Activated naive CD4-positive, alpha-beta T cell treated with anti-CD3 and anti-CD28 coated beads, Interleukin-2, amount 50 U/mL, for 72 hours (primary cell): ENCODE data around the gene DND1. TPM values are rescaled to one million over a fixed set of nuclear protein-coding genes. Genes with fewer than 3 reads are reported as not detected.
"Not testable (repeated sequence)": the region's sequence is repeated elsewhere in the genome, so short reads cannot be mapped to it uniquely, and the experiment has no call there.

ENCODE experiments used
- ATAC-seq, 2 donors: fragments of 150-1000 bp; cut with Tn5 transposase; 2 replicates each; pipeline ENCODE4 v1.10.0; 2021; ENCODE audit warnings: mild to moderate bottlenecking in 2 of 2, moderate library complexity in 2 of 2
- DNase-seq, 2 donors: peaks; one replicate each; pipeline ENCODE4 v3.0.0; 2021 to 2022; ENCODE audit warnings: low spot score in 2 of 2
- H3K27ac Mint-ChIP-seq, 2 donors: one replicate each; pipeline ENCODE4 v1.8.0; 2022; ENCODE audit warnings: mild to moderate bottlenecking in 2 of 2, mixed read lengths in 2 of 2
- H3K36me3 Mint-ChIP-seq, 2 donors: one replicate each; pipeline ENCODE4 v1.8.0; 2022; ENCODE audit warnings: mixed read lengths in 2 of 2
- H3K9me3 Mint-ChIP-seq, 2 donors: one replicate each; pipeline ENCODE4 v1.8.0; 2022; ENCODE audit warnings: mixed read lengths in 2 of 2
- total RNA-seq, 2 donors: library from RNA; stranded (reverse); gene quantifications; one replicate each; pipeline ENCODE4 v1.2.3, GENCODE V29; 2022

DND1 gene
- total RNA-seq, 2 donors from 2014 or later, result 0.82 to 3.4 TPM

- DNase-seq, H3K36me3 Mint-ChIP-seq, H3K9me3 Mint-ChIP-seq, ATAC-seq: not testable (repeated sequence)
- peak overlapping the region; percentile 88 to 99 for H3K27ac Mint-ChIP-seq
Observed at GRCh38 chr5:140638898-140639147, 34.6 kb downstream of the DND1 start.

- H3K9me3 Mint-ChIP-seq, result no peaks in the 10 kb centered on the region
Observed at GRCh38 chr5:140637371-140638100, 35.8 kb downstream of the DND1 start.

DNA sequence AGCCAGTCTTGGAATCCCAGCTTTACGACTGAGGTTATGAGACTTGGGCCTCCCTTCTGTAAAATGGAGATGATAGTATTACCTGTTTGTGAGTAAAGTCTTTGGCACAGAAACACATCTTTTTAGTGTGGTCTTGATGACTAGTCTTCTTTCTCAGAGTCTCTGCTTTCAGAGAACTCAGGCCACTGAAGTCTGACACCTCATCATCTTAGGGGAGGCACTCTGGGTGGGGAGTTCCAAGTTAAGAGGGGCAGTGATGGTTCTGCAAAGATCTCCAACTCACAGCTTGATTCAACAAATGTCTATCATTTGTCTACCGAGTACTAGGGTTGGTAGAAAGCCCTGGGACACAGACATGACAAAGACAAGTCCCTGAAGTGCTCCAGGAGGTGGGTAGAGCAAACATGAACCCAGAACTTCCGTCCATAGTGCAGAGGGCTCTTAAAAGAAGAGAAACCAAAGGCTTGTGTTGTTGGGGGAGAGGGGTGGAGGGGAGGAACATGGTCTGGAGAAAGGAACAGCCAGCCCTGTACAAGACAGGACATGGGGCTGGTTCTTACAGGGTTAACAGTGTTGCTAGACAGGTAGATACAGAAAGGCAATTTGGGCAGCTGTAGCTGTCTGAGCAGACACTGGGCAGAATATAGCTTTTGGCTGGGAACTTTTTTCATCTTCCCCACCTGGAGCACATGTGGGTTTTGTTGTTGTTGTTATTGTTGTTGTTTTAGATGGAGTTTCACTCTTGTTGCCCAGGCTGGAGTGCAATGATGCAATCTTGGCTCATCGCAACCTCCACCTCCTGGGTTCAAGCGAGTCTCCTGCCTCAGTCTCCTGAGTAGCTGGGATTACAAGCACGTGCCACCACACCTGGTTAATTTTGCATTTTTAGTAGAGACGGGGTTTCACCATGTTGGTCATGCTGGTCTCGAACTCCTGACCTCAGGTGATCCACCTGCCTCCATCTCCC, 37.8 kb downstream of the DND1 start:
- Mint-ChIP-seq H3K9me3 (no peaks in the 10 kb centered on the region), H3K27ac (peak overlapping the region; percentile 40 to 77), H3K36me3 (peaks cover 6 to 8% of the 10 kb centered on the region in 2 donors)
- ATAC-seq, result peak in 1 of 2 donors; percentile 9
- no peak for DNase-seq

More at GRCh38 chr5:140637371-140638100, 35.8 kb downstream of the DND1 start:
- H3K36me3 Mint-ChIP-seq, result peaks cover 6 to 8% of the 10 kb centered on the region in 2 donors
- ATAC-seq (no peak), DNase-seq (no peak)
- peak overlapping the region in 1 of 2 donors; percentile 99 for H3K27ac Mint-ChIP-seq

GRCh38 chr5:140634103-140634502, 39.3 kb downstream of the DND1 start:
- no peak for ATAC-seq
- DNase-seq, result no peak
- no peak overlapping the region for H3K27ac Mint-ChIP-seq
- H3K36me3 Mint-ChIP-seq, result no peaks in the 10 kb centered on the region
- no peaks in the 10 kb centered on the region for H3K9me3 Mint-ChIP-seq

GRCh38 chr5:140633501-140633900, 39.9 kb downstream of the DND1 start:
- ATAC-seq (no peak), DNase-seq (no peak)
- H3K27ac Mint-ChIP-seq, result no peak overlapping the region
- no peaks in the 10 kb centered on the region for H3K9me3 Mint-ChIP-seq
- H3K36me3 Mint-ChIP-seq, result no peaks in the 10 kb centered on the region

GRCh38 chr5:140633021-140633471, 40.3 kb downstream of the DND1 start, which contains the start of gene CD14:
TSS of gene CD14 (minus strand) at chr5:140633175. CDS start at chr5:140633071, 104 bp downstream.
- H3K27ac Mint-ChIP-seq, result peak within 1 kb of the TSS; percentile 14 to 60
- DNase-seq (no peak), ATAC-seq (peak; percentile 24 to 25)
- no peaks in the 10 kb centered on the region for H3K36me3 Mint-ChIP-seq
- H3K9me3 Mint-ChIP-seq, result no peaks in the 10 kb centered on the region

GRCh38 chr5:140632366-140633020, 40.9 kb downstream of the DND1 start:
- DNase-seq (peak; percentile 37 to 68), ATAC-seq (peak; percentile 72 to 82)
- H3K27ac Mint-ChIP-seq, result peak overlapping the region; percentile 14 to 60
- no peaks in the 10 kb centered on the region for H3K9me3 Mint-ChIP-seq
- H3K36me3 Mint-ChIP-seq, result no peaks in the 10 kb centered on the region

DNA sequence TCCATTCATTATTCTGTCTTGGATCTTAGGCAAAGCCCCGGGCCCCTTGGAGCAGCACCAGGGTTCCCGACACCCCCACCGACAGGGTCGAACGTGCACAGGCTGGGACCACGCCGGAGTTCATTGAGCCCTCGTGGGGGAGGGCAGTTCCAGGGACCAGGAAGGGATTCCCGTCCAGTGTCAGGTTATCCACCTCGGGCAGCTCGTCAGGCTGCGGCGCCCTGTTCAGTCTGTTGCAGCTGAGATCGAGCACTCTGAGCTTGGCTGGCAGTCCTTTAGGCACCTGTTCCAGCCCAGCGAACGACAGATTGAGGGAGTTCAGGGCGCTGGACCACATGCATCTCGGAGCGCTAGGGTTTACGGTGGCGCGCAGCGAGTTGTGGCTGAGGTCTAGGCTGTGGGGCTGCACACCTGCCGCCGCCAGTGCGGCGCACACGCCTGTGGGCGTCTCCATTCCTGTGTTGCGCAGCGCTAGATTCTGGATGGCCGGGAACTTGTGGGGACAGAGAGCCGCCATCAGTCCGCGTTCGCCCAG, 41.5 kb downstream of the DND1 start:
- H3K27ac Mint-ChIP-seq, result no peak overlapping the region
- peak; percentile 30 to 47 for ATAC-seq
- DNase-seq, result no peak
- no peaks in the 10 kb centered on the region for H3K36me3 Mint-ChIP-seq
- H3K9me3 Mint-ChIP-seq, result no peaks in the 10 kb centered on the region

GRCh38 chr5:140631036-140631417, 42.3 kb downstream of the DND1 start:
- DNase-seq (no peak), ATAC-seq (no peak)
- Mint-ChIP-seq H3K9me3 (no peaks in the 10 kb centered on the region), H3K27ac (no peak overlapping the region), H3K36me3 (no peaks in the 10 kb centered on the region)

DNA sequence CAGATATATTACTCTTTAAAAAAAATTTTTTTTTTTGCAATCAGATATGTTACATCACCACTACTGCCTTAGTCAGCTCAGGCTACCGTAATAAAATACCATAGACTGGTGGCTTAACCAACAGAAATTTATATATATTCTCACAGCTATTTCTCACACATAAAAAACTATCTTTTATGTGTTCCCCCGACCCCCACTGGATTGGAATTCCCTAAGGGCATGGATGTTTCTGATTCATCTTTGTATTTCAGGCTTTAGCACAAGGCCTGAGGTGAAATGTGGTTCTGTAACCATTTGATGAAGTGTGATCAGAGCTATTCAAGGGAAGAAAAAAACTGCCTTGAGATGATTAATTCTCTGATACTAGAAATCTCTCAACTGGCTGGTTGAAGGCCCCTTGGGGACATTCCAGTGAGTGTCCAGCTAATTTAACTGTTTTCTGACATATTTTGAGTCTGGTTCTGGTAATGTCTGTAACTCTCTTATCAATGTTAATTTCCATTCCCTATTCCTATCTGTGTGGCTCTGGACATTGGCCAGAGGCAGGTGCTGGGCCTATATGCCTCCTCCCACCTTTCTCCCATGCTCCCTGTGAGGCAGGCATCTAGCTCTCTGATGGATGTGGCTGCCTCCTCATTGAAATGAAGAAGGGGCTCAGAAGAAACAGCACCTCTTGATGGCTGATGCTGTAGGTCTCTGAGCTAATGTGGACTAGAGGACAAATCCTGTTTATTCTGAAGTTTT, 42.9 kb downstream of the DND1 start:
- no peak for ATAC-seq
- DNase-seq, result no peak
- H3K9me3 Mint-ChIP-seq, result no peaks in the 10 kb centered on the region
- H3K36me3 Mint-ChIP-seq, result no peaks in the 10 kb centered on the region
- H3K27ac Mint-ChIP-seq, result no peak overlapping the region

GRCh38 chr5:140628711-140629110, 44.7 kb downstream of the DND1 start:
- Mint-ChIP-seq H3K9me3 (no peaks in the 10 kb centered on the region), H3K27ac (no peak overlapping the region), H3K36me3 (no peaks in the 10 kb centered on the region)
- ATAC-seq, result no peak
- DNase-seq, result no peak

DNA sequence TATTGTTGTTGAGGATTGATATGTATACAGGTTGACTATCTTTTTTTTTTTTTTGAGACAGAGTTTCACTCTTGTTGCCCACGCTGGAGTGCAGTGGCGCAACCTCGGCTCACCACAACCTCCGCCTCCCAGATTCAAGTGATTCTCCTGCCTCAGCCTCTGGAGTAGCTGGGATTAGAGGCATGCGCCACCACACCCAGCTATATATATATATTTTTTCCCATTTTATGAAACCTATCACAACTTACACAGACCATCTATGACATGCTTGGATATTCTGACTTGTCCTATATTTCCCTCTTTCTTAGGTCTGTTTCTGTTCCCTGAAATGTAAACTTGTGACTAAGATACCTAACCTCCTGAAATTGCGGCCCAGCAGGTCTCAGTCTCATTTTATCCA, 45.4 kb downstream of the DND1 start:
- no peaks in the 10 kb centered on the region for H3K9me3 Mint-ChIP-seq
- DNase-seq (no peak), ATAC-seq (no peak)
- H3K27ac Mint-ChIP-seq, result no peak overlapping the region
- no peaks in the 10 kb centered on the region for H3K36me3 Mint-ChIP-seq

DNA sequence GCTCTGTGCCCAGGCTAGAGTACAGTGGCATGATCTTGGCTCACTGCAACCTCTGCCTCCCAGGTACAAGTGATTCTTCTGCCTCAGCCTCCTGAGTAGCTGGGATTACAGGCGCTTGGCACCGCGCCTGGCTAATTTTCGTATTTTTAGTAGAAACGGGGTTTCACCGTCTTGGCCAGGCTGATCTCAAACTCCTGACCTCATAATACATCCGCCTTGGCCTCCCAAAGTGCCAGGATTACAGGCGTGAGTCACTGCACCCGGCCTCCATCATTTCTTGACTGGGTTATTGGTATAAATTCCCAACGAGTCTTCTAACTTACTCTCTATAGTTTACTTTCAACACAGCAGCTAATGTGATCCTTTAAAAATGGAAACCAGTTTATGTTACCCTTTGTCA, 48.5 kb downstream of the DND1 start:
- H3K9me3 Mint-ChIP-seq, H3K27ac Mint-ChIP-seq, ATAC-seq, H3K36me3 Mint-ChIP-seq, DNase-seq: not testable (repeated sequence)

DNA sequence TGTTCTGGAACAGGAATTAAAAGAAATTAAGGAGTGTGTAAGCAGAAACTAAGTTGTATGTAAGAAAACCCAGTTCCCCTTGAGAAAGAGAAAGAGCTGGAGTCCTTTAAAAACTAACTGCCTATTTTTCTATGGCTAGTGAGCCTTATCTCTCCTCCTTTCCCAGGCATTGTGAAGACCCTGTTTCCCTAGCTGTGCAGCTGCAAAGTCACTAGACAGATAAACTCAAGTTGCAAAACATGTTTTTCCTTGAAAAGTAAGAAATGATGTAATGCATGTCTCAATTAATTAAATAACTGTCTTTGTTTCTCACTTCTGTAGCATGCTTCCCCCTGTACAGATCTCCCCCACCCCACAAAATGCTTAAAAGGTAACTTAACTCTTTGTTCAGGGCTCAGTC, 50.3 kb downstream of the DND1 start:
- DNase-seq, ATAC-seq, H3K9me3 Mint-ChIP-seq, H3K36me3 Mint-ChIP-seq, H3K27ac Mint-ChIP-seq: not testable (repeated sequence)

- ATAC-seq (no peak), DNase-seq (no peak)
- H3K36me3 Mint-ChIP-seq, result no peaks in the 10 kb centered on the region
- no peak overlapping the region for H3K27ac Mint-ChIP-seq
- H3K9me3 Mint-ChIP-seq, result no peaks in the 10 kb centered on the region
Observed at GRCh38 chr5:140622301-140622700, 51.1 kb downstream of the DND1 start.
